Prostate gland (tissue), 2 donors: ENCODE measurements around the gene HECW1.

Source experiments
- POLR2AphosphoS5 ChIP-seq: sonication (generic); formaldehyde crosslinking; IDR thresholded peaks from one replicate; pipeline ENCODE4 v1.6.1; 2017; ENCODE audit warnings: antibody characterized with exemption
- TF ChIP-seq, protein P1 (sequence below), 4 experiments: fragments of 200-600 bp in 2 of 4; fragments of 450-650 bp in 2 of 4; sonication (generic) in 2 of 4; IDR thresholded peaks; 1 replicate in 3 of 4; 2 replicates in 1 of 4; pipeline ENCODE4 v1.5.1; 2016 to 2019; ENCODE audit warnings: antibody characterized with exemption in 4 of 4, mild to moderate bottlenecking in 2 of 4, moderate library complexity in 2 of 4

DNA sequence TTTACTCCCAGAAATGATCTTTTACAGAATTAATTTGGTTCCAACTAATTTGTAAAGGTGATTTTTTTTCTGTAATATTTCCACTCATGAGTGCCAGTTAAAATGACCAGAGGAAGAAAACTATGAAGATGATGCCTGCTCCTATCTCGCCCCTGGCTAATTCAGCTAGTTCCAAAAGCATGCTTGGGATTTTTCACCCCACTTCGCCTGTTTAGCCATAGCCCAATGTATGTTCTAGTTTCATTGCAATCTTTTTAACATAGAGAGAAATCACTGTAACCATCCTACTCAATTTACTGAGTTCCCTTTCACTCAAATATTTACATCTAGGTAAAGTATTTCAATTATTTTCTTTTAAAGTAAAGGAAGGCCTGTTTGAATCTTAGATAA lies 447.5 kb downstream of the HECW1 start:
- TF ChIP-seq POLR2AphosphoS5 = no peak
- TF ChIP-seq, protein P1, sequence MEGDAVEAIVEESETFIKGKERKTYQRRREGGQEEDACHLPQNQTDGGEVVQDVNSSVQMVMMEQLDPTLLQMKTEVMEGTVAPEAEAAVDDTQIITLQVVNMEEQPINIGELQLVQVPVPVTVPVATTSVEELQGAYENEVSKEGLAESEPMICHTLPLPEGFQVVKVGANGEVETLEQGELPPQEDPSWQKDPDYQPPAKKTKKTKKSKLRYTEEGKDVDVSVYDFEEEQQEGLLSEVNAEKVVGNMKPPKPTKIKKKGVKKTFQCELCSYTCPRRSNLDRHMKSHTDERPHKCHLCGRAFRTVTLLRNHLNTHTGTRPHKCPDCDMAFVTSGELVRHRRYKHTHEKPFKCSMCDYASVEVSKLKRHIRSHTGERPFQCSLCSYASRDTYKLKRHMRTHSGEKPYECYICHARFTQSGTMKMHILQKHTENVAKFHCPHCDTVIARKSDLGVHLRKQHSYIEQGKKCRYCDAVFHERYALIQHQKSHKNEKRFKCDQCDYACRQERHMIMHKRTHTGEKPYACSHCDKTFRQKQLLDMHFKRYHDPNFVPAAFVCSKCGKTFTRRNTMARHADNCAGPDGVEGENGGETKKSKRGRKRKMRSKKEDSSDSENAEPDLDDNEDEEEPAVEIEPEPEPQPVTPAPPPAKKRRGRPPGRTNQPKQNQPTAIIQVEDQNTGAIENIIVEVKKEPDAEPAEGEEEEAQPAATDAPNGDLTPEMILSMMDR (IDR thresholded peaks at IDR 0.05) = no peak
